IMR-90 (cell line): ENCODE measurements around the gene PPARGC1A. TPM values are rescaled to one million over a fixed set of nuclear protein-coding genes. Genes with fewer than 3 reads are reported as not detected.

Source experiments
- ATAC-seq: fragments of 200-7000 bp; cut with Tn5 transposase; 2 replicates; pipeline ENCODE4 v1.9.1; 2020; ENCODE audit warnings: low read depth, mild to moderate bottlenecking, moderate library complexity
- BruUV-seq: library from RNA; stranded (reverse); fragments of 400-500 nt; replicated peaks from 2 replicates; lab custom pipeline; 2021; lab: Mats Ljungman, UMichigan
- CTCF ChIA-PET: fragments of 300-600 bp; formaldehyde crosslinking; extraction: SDS; loops from one replicate; lab custom pipeline; 2021; ENCODE audit warnings: antibody characterized with exemption; lab: Yijun Ruan, JAX
- POLR2A ChIA-PET: fragments of 300-600 bp; sonication (Branson Sonifier 250); formaldehyde crosslinking; loops from one replicate; lab custom pipeline; 2022; ENCODE audit warnings: antibody characterized with exemption; ENCODE audit not compliant: unreplicated experiment; lab: Charles Lee
- DNase-seq: peaks from one replicate; pipeline ENCODE4 v3.0.0; 2013
- H2AFZ ChIP-seq: replicated peaks from 2 replicates; pipeline ENCODE3; 2013; ENCODE audit warnings: low read length, mild to moderate bottlenecking; ENCODE audit not compliant: poor library complexity
- H2AK5ac ChIP-seq: 2 replicates; pipeline ENCODE4 v1.6.1; 2013; ENCODE audit warnings: low read depth, low read length, inconsistent platforms
- H2AK9ac ChIP-seq: replicated peaks from 2 replicates; pipeline ENCODE3; 2013; ENCODE audit warnings: mild to moderate bottlenecking, low read depth, low read length, moderate library complexity; ENCODE audit not compliant: poor library complexity
- H2BK120ac ChIP-seq: 2 replicates; pipeline ENCODE4 v1.6.1; 2013; ENCODE audit warnings: low read depth, low read length, inconsistent platforms
- H2BK15ac ChIP-seq: 3 replicates; pipeline ENCODE4 v1.6.1; 2013; ENCODE audit warnings: low read depth, low read length, inconsistent platforms
- H2BK20ac ChIP-seq: 2 replicates; pipeline ENCODE4 v1.6.1; 2013; ENCODE audit warnings: low read depth, mild to moderate bottlenecking, inconsistent platforms, low read length, moderate library complexity
- H2BK5ac ChIP-seq: 2 replicates; pipeline ENCODE4 v1.6.1; 2013; ENCODE audit warnings: mild to moderate bottlenecking, low read depth, low read length, inconsistent platforms; ENCODE audit not compliant: poor library complexity, severe bottlenecking
- H3K14ac ChIP-seq: replicated peaks from 2 replicates; pipeline ENCODE4 v1.6.1; 2013; ENCODE audit warnings: low read depth, low read length, inconsistent platforms
- H3K18ac ChIP-seq: 2 replicates; pipeline ENCODE4 v1.6.1; 2013; ENCODE audit warnings: low read depth, low read length, control low read depth
- H3K23ac ChIP-seq: 2 replicates; pipeline ENCODE4 v1.6.1; 2013; ENCODE audit warnings: low read depth, low read length, inconsistent platforms
- H3K27ac ChIP-seq: 2 replicates; pipeline ENCODE4 v1.5.1; 2013; ENCODE audit warnings: mild to moderate bottlenecking, control low read depth, low read length; ENCODE audit not compliant: insufficient read depth
- H3K27me3 ChIP-seq: 2 replicates; pipeline ENCODE4 v1.6.1; 2013; ENCODE audit warnings: low read length; ENCODE audit not compliant: control insufficient read depth, insufficient read depth
- H3K36me3 ChIP-seq: 2 replicates; pipeline ENCODE4 v1.6.1; 2013; ENCODE audit warnings: low read length, mixed read lengths; ENCODE audit not compliant: control insufficient read depth, insufficient read depth
- H3K4ac ChIP-seq: 2 replicates; pipeline ENCODE4 v1.6.1; 2013; ENCODE audit warnings: low read depth, low read length, inconsistent platforms
- H3K4me1 ChIP-seq: 2 replicates; pipeline ENCODE4 v1.6.1; 2013; ENCODE audit warnings: low read length, mixed read lengths; ENCODE audit not compliant: control insufficient read depth, insufficient read depth
- H3K4me2 ChIP-seq: 2 replicates; pipeline ENCODE4 v1.6.1; 2013; ENCODE audit warnings: low read depth, mild to moderate bottlenecking, control low read depth, low read length, moderate library complexity
- H3K4me3 ChIP-seq: 2 replicates; pipeline ENCODE4 v1.5.1; 2013; ENCODE audit warnings: low read depth, mild to moderate bottlenecking, control low read depth, low read length, moderate library complexity; ENCODE audit not compliant: insufficient read depth
- H3K56ac ChIP-seq: 2 replicates; pipeline ENCODE4 v1.6.1; 2013; ENCODE audit warnings: low read length, inconsistent platforms; ENCODE audit not compliant: insufficient read depth; ENCODE audit errors: extremely low read depth
- H3K79me1 ChIP-seq, 2 experiments: 2 replicates each; pipeline ENCODE4 v1.6.1; 2013; ENCODE audit warnings: low read length in 2 of 2, inconsistent platforms in 1 of 2, low read depth in 1 of 2
- H3K9ac ChIP-seq: 2 replicates; pipeline ENCODE4 v1.6.1; 2013; ENCODE audit warnings: low read depth, low read length, control low read depth
- H3K9me1 ChIP-seq: 2 replicates; pipeline ENCODE4 v1.6.1; 2013; ENCODE audit warnings: low read length, inconsistent platforms; ENCODE audit not compliant: insufficient read depth
- H3K9me3 ChIP-seq: 2 replicates; pipeline ENCODE4 v1.6.1; 2013; ENCODE audit warnings: low read length; ENCODE audit not compliant: control insufficient read depth, insufficient read depth
- H4K20me1 ChIP-seq: 2 replicates; pipeline ENCODE4 v1.6.1; 2013; ENCODE audit warnings: low read length, inconsistent platforms; ENCODE audit not compliant: insufficient read depth
- H4K5ac ChIP-seq: 2 replicates; pipeline ENCODE4 v1.6.1; 2013; ENCODE audit warnings: mild to moderate bottlenecking, low read depth, low read length, control low read depth
- H4K8ac ChIP-seq, 2 experiments: 2 replicates each; pipeline ENCODE4 v1.6.1; 2013; ENCODE audit warnings: low read depth in 2 of 2, low read length in 2 of 2, control low read depth in 1 of 2, inconsistent platforms in 1 of 2
- H4K91ac ChIP-seq: 2 replicates; pipeline ENCODE4 v1.6.1; 2013; ENCODE audit warnings: low read depth, low read length, inconsistent platforms; ENCODE audit not compliant: insufficient read depth
- BHLHE40 ChIP-seq: fragments of 150-350 bp; IDR thresholded peaks from 2 replicates; pipeline ENCODE4 v1.6.1; 2016; ENCODE audit warnings: mild to moderate bottlenecking, low read depth, low read length
- CHD1 ChIP-seq: IDR thresholded peaks from 2 replicates; pipeline ENCODE4 v1.6.1; 2012; ENCODE audit warnings: low read depth, low read length, improper control_type of control experiment
- FOS ChIP-seq: fragments of 150-350 bp; IDR thresholded peaks from 2 replicates; pipeline ENCODE4 v1.6.1; 2016; ENCODE audit warnings: low read depth, low read length
- MAFK ChIP-seq: IDR thresholded peaks from 2 replicates; pipeline ENCODE4 v1.6.1; 2012; ENCODE audit warnings: low read depth, low read length, improper control_type of control experiment
- MAZ ChIP-seq: IDR thresholded peaks from 2 replicates; pipeline ENCODE4 v1.6.1; 2012; ENCODE audit warnings: low read depth, mild to moderate bottlenecking, low read length, improper control_type of control experiment, moderate library complexity, borderline replicate concordance
- POLR2A ChIP-seq: IDR thresholded peaks from 2 replicates; pipeline ENCODE4 v1.6.1; 2012; ENCODE audit warnings: mild to moderate bottlenecking, low read depth, low read length
- RAD21 ChIP-seq: IDR thresholded peaks from 2 replicates; pipeline ENCODE4 v1.6.1; 2012; ENCODE audit warnings: low read length, improper control_type of control experiment
- RCOR1 ChIP-seq: IDR thresholded peaks from 2 replicates; pipeline ENCODE4 v1.6.1; 2012; ENCODE audit warnings: mild to moderate bottlenecking, low read length, improper control_type of control experiment; ENCODE audit not compliant: insufficient replicate concordance
- RFX5 ChIP-seq: IDR thresholded peaks from 2 replicates; pipeline ENCODE4 v1.8.0; 2012; ENCODE audit warnings: low read depth, mild to moderate bottlenecking, low read length, moderate library complexity
- SMC3 ChIP-seq: fragments of 150-350 bp; IDR thresholded peaks from 2 replicates; pipeline ENCODE4 v1.6.1; 2016; ENCODE audit warnings: low read depth, mild to moderate bottlenecking, antibody characterized with exemption, low read length, moderate library complexity
- WGBS, 2 experiments: methylation state at CpG; one replicate each; pipeline versions ENCODE4 v1.1.5 to v1.1.7; 2013; ENCODE audit warnings: missing lambda C conversion rate in 2 of 2; ENCODE audit not compliant: insufficient read length in 1 of 2; ENCODE audit errors: extremely low coverage in 2 of 2; 5-methylcytosine and 5-hydroxymethylcytosine counted together
- dilution Hi-C: fragments of 300-500 bp; cut with HindIII; formaldehyde crosslinking; loops from one replicate; pipeline ENCODE4 v1.14.3; 2018; ENCODE audit warnings: low sequenced_read_pairs; ENCODE audit not compliant: unreplicated experiment
- in situ Hi-C: fragments of 300-500 bp; cut with MboI; formaldehyde crosslinking; loops from 3 replicates; pipeline ENCODE4 v1.14.3; 2019; ENCODE audit warnings: low sequenced_read_pairs, inconsistent platforms, mixed read lengths
- intact Hi-C: fragments of 100-400 bp; cut with micrococcal nuclease; formaldehyde crosslinking; loops from 2 replicates; pipeline ENCODE4 v1.10.0; 2022
- polyA plus RNA-seq, 3 experiments: library from polyadenylated mRNA; depleted of rRNA; stranded (reverse); fragments of >200 nt; gene quantifications; 2 replicates each; pipeline ENCODE4 v1.2.3, GENCODE V29; 2012; ENCODE audit warnings: low replicate concordance in 1 of 3
- total RNA-seq: library from RNA; depleted of rRNA; stranded (reverse); fragments of >200 nt; gene quantifications from 2 replicates; pipeline ENCODE4 v1.2.3, GENCODE V29; 2012
- TF ChIP-seq, protein P1 (sequence below): conservative IDR thresholded peaks from 2 replicates; pipeline ENCODE4 v1.5.1; 2012; ENCODE audit warnings: mild to moderate bottlenecking, low read depth, low read length, improper control_type of control experiment

Gene PPARGC1A
- total and polyA plus RNA-seq, 2 of the 4 experiments (the other 2 are of a cell fraction): under 0.01 to 0.03 TPM

DNA sequence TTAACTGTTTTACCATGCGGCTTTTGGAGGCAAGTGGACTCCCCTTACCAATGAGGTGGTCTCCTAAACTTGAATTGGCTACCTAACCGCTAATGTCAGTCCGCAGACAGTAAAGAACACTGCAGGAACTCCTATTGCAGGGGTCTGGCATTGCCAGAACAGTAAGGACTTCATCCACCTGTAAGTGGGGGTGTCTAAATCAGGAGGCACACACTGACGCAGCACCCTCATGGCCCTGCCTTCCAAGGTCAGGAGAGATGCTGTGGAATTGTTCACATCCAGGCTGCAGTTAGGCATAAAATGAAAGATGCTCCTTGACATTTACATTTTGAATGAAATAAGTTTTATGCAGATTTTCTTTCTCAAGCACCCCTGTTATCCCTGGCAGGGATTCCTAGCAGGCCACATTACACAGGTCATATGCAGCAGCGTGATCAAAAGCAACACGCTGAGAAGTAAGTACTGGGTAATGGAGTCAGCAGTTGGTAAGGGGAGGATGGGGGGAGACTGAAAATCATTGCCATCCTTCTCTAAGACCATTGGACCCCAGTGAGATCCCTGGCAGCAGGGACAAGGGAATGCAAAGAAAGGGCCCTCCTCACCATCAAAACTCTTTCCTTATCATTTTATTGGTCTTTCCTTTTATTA, 3.8 kb downstream of the PPARGC1A start:
- WGBS, 2 experiments: 100% methylated on average over 1 of the region's 6 CpGs; no CpG with 5 or more reads in 1 of the 2 experiments

More for the DNA sequence above, 3.8 kb downstream of the PPARGC1A start:
- no peak overlapping the region for H2AK9ac ChIP-seq
- no peak overlapping the region for H2BK120ac ChIP-seq
- H3K4ac ChIP-seq: no peak overlapping the region
- ChIA-PET POLR2A (no interaction called here), CTCF (no interaction called here)
- no peaks in the 10 kb centered on the region; the same call in 1 of the 2 replicates for H3K36me3 ChIP-seq
- peaks cover 4% of the 10 kb centered on the region for H3K4me1 ChIP-seq
- peaks cover 1% of the 10 kb centered on the region; the same call in 1 of the 2 replicates for H3K9me1 ChIP-seq
- no peak overlapping the region for H3K4me2 ChIP-seq
- no peak overlapping the region for H3K27ac ChIP-seq
- BruUV-seq: no TSS peak
- no peak overlapping the region for H2AFZ ChIP-seq
- dilution Hi-C loops (no loop called here), intact Hi-C loops (loop anchor here (5.0 kb wide), 1 partner anchor 216 kb away; no protein-coding TSS in a partner anchor), in situ Hi-C loops (no loop called here)
- H3K4me3 ChIP-seq: no peak overlapping the region
- H2BK20ac ChIP-seq: no peak overlapping the region
- H3K27me3 ChIP-seq: peaks cover 2% of the 10 kb centered on the region; the same call in 1 of the 2 replicates
- no peak overlapping the region for H2AK5ac ChIP-seq
- H4K20me1 ChIP-seq: no peaks in the 10 kb centered on the region
- H4K5ac ChIP-seq: no peak overlapping the region
- H4K91ac ChIP-seq: no peak overlapping the region
- DNase-seq: no peak
- no peak overlapping the region for H3K14ac ChIP-seq
- TF ChIP-seq SMC3: no peak
- no peak for TF ChIP-seq BHLHE40
- no peak for TF ChIP-seq RAD21
- TF ChIP-seq RFX5: no peak
- TF ChIP-seq MAFK: no peak
- TF ChIP-seq MAZ: no peak
- TF ChIP-seq CHD1: no peak
- TF ChIP-seq, protein P1, sequence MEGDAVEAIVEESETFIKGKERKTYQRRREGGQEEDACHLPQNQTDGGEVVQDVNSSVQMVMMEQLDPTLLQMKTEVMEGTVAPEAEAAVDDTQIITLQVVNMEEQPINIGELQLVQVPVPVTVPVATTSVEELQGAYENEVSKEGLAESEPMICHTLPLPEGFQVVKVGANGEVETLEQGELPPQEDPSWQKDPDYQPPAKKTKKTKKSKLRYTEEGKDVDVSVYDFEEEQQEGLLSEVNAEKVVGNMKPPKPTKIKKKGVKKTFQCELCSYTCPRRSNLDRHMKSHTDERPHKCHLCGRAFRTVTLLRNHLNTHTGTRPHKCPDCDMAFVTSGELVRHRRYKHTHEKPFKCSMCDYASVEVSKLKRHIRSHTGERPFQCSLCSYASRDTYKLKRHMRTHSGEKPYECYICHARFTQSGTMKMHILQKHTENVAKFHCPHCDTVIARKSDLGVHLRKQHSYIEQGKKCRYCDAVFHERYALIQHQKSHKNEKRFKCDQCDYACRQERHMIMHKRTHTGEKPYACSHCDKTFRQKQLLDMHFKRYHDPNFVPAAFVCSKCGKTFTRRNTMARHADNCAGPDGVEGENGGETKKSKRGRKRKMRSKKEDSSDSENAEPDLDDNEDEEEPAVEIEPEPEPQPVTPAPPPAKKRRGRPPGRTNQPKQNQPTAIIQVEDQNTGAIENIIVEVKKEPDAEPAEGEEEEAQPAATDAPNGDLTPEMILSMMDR: no peak
- TF ChIP-seq POLR2A: no peak
- no peak for TF ChIP-seq FOS
- no peak for TF ChIP-seq RCOR1
- no peak overlapping the region for H3K56ac ChIP-seq
- no peak overlapping the region for H3K23ac ChIP-seq
- H3K9ac ChIP-seq: no peak overlapping the region
- H3K79me1 ChIP-seq: no peaks in the 10 kb centered on the region
- H2BK15ac ChIP-seq: no peak overlapping the region
- no peak overlapping the region for H4K8ac ChIP-seq
- H3K18ac ChIP-seq: no peak overlapping the region
- no peak for ATAC-seq
- H3K9me3 ChIP-seq: no peaks in the 10 kb centered on the region
- H2BK5ac ChIP-seq: no peak overlapping the region
